Activated CD8-positive, alpha-beta T cell treated with anti-CD3 and anti-CD28 coated beads for 36 hours (primary cell): Measurements from ENCODE around the gene ABCB7. TPM values are rescaled to one million over a fixed set of nuclear protein-coding genes. Genes with fewer than 3 reads are reported as not detected.
"Not testable (repeated sequence)": the region's sequence is repeated elsewhere in the genome, so short reads cannot be mapped to it uniquely, and the experiment has no call there.

ENCODE experiments used
- ATAC-seq: fragments of 200-7000 bp; cut with Tn5 transposase; one replicate; pipeline ENCODE4 v1.10.0; 2021; ENCODE audit warnings: mild to moderate bottlenecking, moderate library complexity
- CTCF ChIA-PET: fragments of 350-600 bp; sonication (Branson Sonifier 250); formaldehyde crosslinking; loops from one replicate; lab custom pipeline; 2021; ENCODE audit warnings: antibody characterized with exemption; lab: Charles Lee
- POLR2A ChIA-PET: fragments of 350-600 bp; sonication (Branson Sonifier 250); formaldehyde crosslinking; loops from one replicate; lab custom pipeline; 2021; ENCODE audit warnings: antibody characterized with exemption; lab: Charles Lee
- DNase-seq: peaks from one replicate; pipeline ENCODE4 v3.0.0-alpha.2; 2020
- H3K27ac Mint-ChIP-seq: one replicate; pipeline ENCODE4 v1.8.0; 2021; ENCODE audit warnings: mild to moderate bottlenecking, mixed read lengths
- H3K27me3 Mint-ChIP-seq: one replicate; pipeline ENCODE4 v1.8.0; 2021; ENCODE audit warnings: mixed read lengths
- H3K36me3 Mint-ChIP-seq: one replicate; pipeline ENCODE4 v1.8.0; 2021; ENCODE audit warnings: low read depth, mixed read lengths
- H3K4me1 Mint-ChIP-seq: one replicate; pipeline ENCODE4 v1.8.0; 2021; ENCODE audit warnings: low read depth, mixed read lengths
- H3K4me3 Mint-ChIP-seq: one replicate; pipeline ENCODE4 v1.8.0; 2021; ENCODE audit warnings: mild to moderate bottlenecking, moderate library complexity, mixed read lengths
- H3K9me3 Mint-ChIP-seq: one replicate; pipeline ENCODE4 v1.8.0; 2021; ENCODE audit warnings: mixed read lengths
- CTCF ChIP-seq: fragments of 200-600 bp; IDR thresholded peaks from one replicate; pipeline ENCODE4 v1.8.0; 2022; ENCODE audit warnings: antibody characterized with exemption, mild to moderate bottlenecking
- intact Hi-C: fragments of 100-400 bp; cut with micrococcal nuclease; formaldehyde crosslinking; loops from one replicate; pipeline ENCODE4 v1.10.0; 2022
- total RNA-seq, 2 experiments: library from RNA; stranded (reverse); gene quantifications; one replicate each; pipeline ENCODE4 v1.2.3, GENCODE V29; 2021

ABCB7 gene
- total RNA-seq, 2 experiments from 2014 or later = 50.5 to 52.0 TPM

GRCh38 chrX:75149654-75150053 is 6.4 kb downstream of the ABCB7 start:
- Mint-ChIP-seq H3K36me3 (peaks cover 20% of the 10 kb centered on the region), H3K27ac (no peak overlapping the region), H3K4me3 (no peak overlapping the region), H3K9me3 (peaks cover 3% of the 10 kb centered on the region), H3K4me1 (peaks cover 46% of the 10 kb centered on the region), H3K27me3 (no peaks in the 10 kb centered on the region)
- CTCF ChIA-PET = no interaction called here
- no peak for TF ChIP-seq CTCF
- POLR2A ChIA-PET = no interaction called here
- ATAC-seq (no peak), DNase-seq (no peak)
- intact Hi-C loops = no loop called here

GRCh38 chrX:75132672-75133071 is 23.4 kb downstream of the ABCB7 start:
- peak overlapping the region; percentile 16 for H3K27ac Mint-ChIP-seq
- no peaks in the 10 kb centered on the region for H3K27me3 Mint-ChIP-seq
- H3K36me3 Mint-ChIP-seq = peaks cover 18% of the 10 kb centered on the region
- ChIA-PET CTCF (interaction anchor here (1.1 kb wide), 1 partner anchor 25 kb away, joined by 3 read pairs; no protein-coding TSS in a partner anchor), POLR2A (no interaction called here)
- H3K9me3 Mint-ChIP-seq = no peaks in the 10 kb centered on the region
- intact Hi-C loops = no loop called here
- no peak for TF ChIP-seq CTCF
- H3K4me1 Mint-ChIP-seq = peaks cover 44% of the 10 kb centered on the region
- peak; percentile 65 for ATAC-seq
- no peak overlapping the region for H3K4me3 Mint-ChIP-seq
- DNase-seq = peak; percentile 43

- no peak overlapping the region for H3K27ac Mint-ChIP-seq
- intact Hi-C loops = no loop called here
- POLR2A ChIA-PET = no interaction called here
- no peak overlapping the region for H3K4me3 Mint-ChIP-seq
- CTCF ChIA-PET = interaction anchor here (1.1 kb wide), 1 partner anchor 25 kb away, joined by 3 read pairs; no protein-coding TSS in a partner anchor
- no peak for DNase-seq
- no peaks in the 10 kb centered on the region for H3K27me3 Mint-ChIP-seq
- TF ChIP-seq CTCF = no peak
- H3K4me1 Mint-ChIP-seq = peaks cover 46% of the 10 kb centered on the region
- H3K9me3 Mint-ChIP-seq = no peaks in the 10 kb centered on the region
- ATAC-seq = no peak
- H3K36me3 Mint-ChIP-seq = peaks cover 16% of the 10 kb centered on the region
These were observed 24.0 kb downstream of the ABCB7 start for GRCh38 chrX:75131973-75132627.

GRCh38 chrX:75129069-75129468 is 27.0 kb downstream of the ABCB7 start:
- POLR2A ChIA-PET, ATAC-seq, H3K4me3 Mint-ChIP-seq, H3K27me3 Mint-ChIP-seq, H3K27ac Mint-ChIP-seq, CTCF ChIA-PET, intact Hi-C loops, DNase-seq, H3K9me3 Mint-ChIP-seq: not testable (repeated sequence)
- H3K36me3 Mint-ChIP-seq = peaks cover 14% of the 10 kb centered on the region
- peaks cover 32% of the 10 kb centered on the region for H3K4me1 Mint-ChIP-seq

- no peaks in the 10 kb centered on the region for H3K9me3 Mint-ChIP-seq
- no peak overlapping the region for H3K27ac Mint-ChIP-seq
- ChIA-PET CTCF (no interaction called here), POLR2A (no interaction called here)
- DNase-seq (no peak), ATAC-seq (no peak)
- intact Hi-C loops = no loop called here
- H3K36me3 Mint-ChIP-seq = peaks cover 15% of the 10 kb centered on the region
- no peak overlapping the region for H3K4me3 Mint-ChIP-seq
- peaks cover 7% of the 10 kb centered on the region for H3K4me1 Mint-ChIP-seq
- TF ChIP-seq CTCF = no peak
- no peaks in the 10 kb centered on the region for H3K27me3 Mint-ChIP-seq
These were observed 37.8 kb downstream of the ABCB7 start for GRCh38 chrX:75118296-75118695.
